ENCODE results near the gene MOGAT1. TPM values are rescaled to one million over a fixed set of nuclear protein-coding genes. Genes with fewer than 3 reads are reported as not detected.

MOGAT1 gene
- total RNA-seq, 1 experiment from 2014 or later, result not detected

GRCh38 chr2:222652491-222653255 lies 18.8 kb upstream of the MOGAT1 start:
- no peak overlapping the region for H4K91ac ChIP-seq (ENCODE audit: insufficient read length, low read depth, low read length)
- no peak for TF ChIP-seq CTCF (conservative IDR thresholded peaks at IDR 0.05)
- no peak overlapping the region for H2BK15ac ChIP-seq (ENCODE audit: low read depth, low read length)
- DNase-seq, result no peak
- H4K20me1 ChIP-seq (ENCODE audit: control insufficient read depth, insufficient read depth, insufficient read length), result no peaks in the 10 kb centered on the region
- no peak overlapping the region for H3K23ac ChIP-seq (ENCODE audit: insufficient read length, low read depth, low read length)
- H2BK120ac ChIP-seq (ENCODE audit: low read depth, low read length, poor library complexity, severe bottlenecking), result no peak overlapping the region
- WGBS (ENCODE audit: extremely low coverage, insufficient read length, low lambda C conversion rate), result no CpG with 5 or more reads among the region's 8 CpGs
- H3K14ac ChIP-seq (ENCODE audit: insufficient read depth, low read length), result no peak overlapping the region
- H2BK20ac ChIP-seq (ENCODE audit: low read depth, low read length, poor library complexity, severe bottlenecking), result no peak overlapping the region
- H3K9ac ChIP-seq (ENCODE audit: extremely low read depth, insufficient read length, low read length), result peak overlapping the region; percentile 21
- no peaks in the 10 kb centered on the region for H3K9me3 ChIP-seq (ENCODE audit: control insufficient read depth, low read depth, low read length)
- no peak overlapping the region for H3K18ac ChIP-seq (ENCODE audit: insufficient read length, low read depth, low read length)
- H2BK12ac ChIP-seq (ENCODE audit: insufficient read length, low read depth, low read length), result no peak overlapping the region
- Mint-ChIP-seq H3K27ac (no peak overlapping the region), H3K9me3 (no peaks in the 10 kb centered on the region; a peak in 1 of 5 replicates), H3K36me3 (ENCODE audit: insufficient read depth in 1 of 3, low read depth in 3 of 3) (peaks cover 7 to 13% (median 11%) of the 10 kb centered on the region in 3 experiments; a peak in 4 of 7 replicates), H3K27me3 (ENCODE audit: low read depth) (no peaks in the 10 kb centered on the region), H3K4me1 (peaks cover 11 to 17% of the 10 kb centered on the region in 2 experiments), H3K4me3 (no peak overlapping the region)
- H3K79me1 ChIP-seq (ENCODE audit: insufficient read depth, low read depth, low read length, poor library complexity, severe bottlenecking), result peaks cover 10% of the 10 kb centered on the region
- no peak overlapping the region for H3K4me2 ChIP-seq (ENCODE audit: insufficient read depth, insufficient read length, low read length)
- H2BK5ac ChIP-seq (ENCODE audit: insufficient read length, low read length), result no peak overlapping the region
- peaks cover 18% of the 10 kb centered on the region; the same call in 1 of the 2 replicates for H3K79me2 ChIP-seq (ENCODE audit: insufficient read depth, low read length)
- H2AFZ ChIP-seq (ENCODE audit: low read length), result no peak overlapping the region
- no peak overlapping the region for H3K4ac ChIP-seq (ENCODE audit: low read depth, low read length)
- H3T11ph ChIP-seq (ENCODE audit: low read length), result no peak overlapping the region
- no peaks in the 10 kb centered on the region; the same call in 1 of the 2 replicates for H3K4me1 ChIP-seq (ENCODE audit: insufficient read depth, low read length)
- H4K5ac ChIP-seq (ENCODE audit: insufficient read length, low read depth, low read length), result no peak overlapping the region
- no peak overlapping the region for H2AK5ac ChIP-seq (ENCODE audit: insufficient read length, low read length)
- H3K27ac ChIP-seq (ENCODE audit: insufficient read length, low read depth, low read length), result no peak overlapping the region
- H3K23me2 ChIP-seq (ENCODE audit: insufficient read length, low read depth, low read length, poor library complexity, severe bottlenecking), result peaks cover 14% of the 10 kb centered on the region
- no peak overlapping the region for H4K8ac ChIP-seq (replicated peaks; ENCODE audit: insufficient read length, low read depth, low read length)
- no peaks in the 10 kb centered on the region for H3K27me3 ChIP-seq (ENCODE audit: insufficient read depth, low read length)
- H3K56ac ChIP-seq (ENCODE audit: insufficient read length, low read depth, low read length), result no peak overlapping the region

Data from H9 (cell line).